ENCODE results near the gene MAP3K3.

Gene MAP3K3

GRCh38 chr17:63623786-63624530 is 1.7 kb downstream of the MAP3K3 start:
- DNase-seq: no peak

GRCh38 chr17:63624531-63624880 is 2.3 kb downstream of the MAP3K3 start:
- no peak for DNase-seq

- DNase-seq: no peak
Observed at GRCh38 chr17:63626551-63627180, 4.4 kb downstream of the MAP3K3 start.

- no peak for DNase-seq
Observed at GRCh38 chr17:63629627-63630026, 7.4 kb downstream of the MAP3K3 start.

- no peak for DNase-seq
Observed at GRCh38 chr17:63631062-63631461, 8.8 kb downstream of the MAP3K3 start.

- no peak for DNase-seq
Observed at GRCh38 chr17:63631626-63632025, 9.4 kb downstream of the MAP3K3 start.

- DNase-seq: no peak
Observed at GRCh38 chr17:63633742-63634141, 11.5 kb downstream of the MAP3K3 start.

- no peak for DNase-seq
Observed at GRCh38 chr17:63634163-63634562, 11.9 kb downstream of the MAP3K3 start.

- no peak for DNase-seq
Observed at GRCh38 chr17:63634816-63635215, 12.6 kb downstream of the MAP3K3 start.

GRCh38 chr17:63635290-63635689 is 13.1 kb downstream of the MAP3K3 start:
- DNase-seq: no peak

GRCh38 chr17:63635787-63636186 is 13.6 kb downstream of the MAP3K3 start:
- no peak for DNase-seq

- peak; percentile 14 for DNase-seq
Observed at GRCh38 chr17:63639125-63639524, 16.9 kb downstream of the MAP3K3 start.

GRCh38 chr17:63640038-63640437 is 17.8 kb downstream of the MAP3K3 start:
- DNase-seq: no peak

- DNase-seq: no peak
Observed at GRCh38 chr17:63641692-63642448, 19.7 kb downstream of the MAP3K3 start.

GRCh38 chr17:63644846-63645245 is 22.6 kb downstream of the MAP3K3 start:
- no peak for DNase-seq

- no peak for DNase-seq
Observed at GRCh38 chr17:63645775-63646487, 23.7 kb downstream of the MAP3K3 start.

GRCh38 chr17:63646488-63646806 is 24.2 kb downstream of the MAP3K3 start:
- no peak for DNase-seq

- no peak for DNase-seq
Observed at GRCh38 chr17:63647065-63647725, 25.0 kb downstream of the MAP3K3 start.

GRCh38 chr17:63647936-63648335 is 25.7 kb downstream of the MAP3K3 start:
- no peak for DNase-seq

GRCh38 chr17:63649813-63650212 is 27.6 kb downstream of the MAP3K3 start:
- DNase-seq: no peak

- no peak for DNase-seq
Observed at GRCh38 chr17:63652106-63652505, 29.9 kb downstream of the MAP3K3 start.

GRCh38 chr17:63653050-63653449 is 30.8 kb downstream of the MAP3K3 start:
- DNase-seq: no peak

GRCh38 chr17:63657786-63658185 is 35.6 kb downstream of the MAP3K3 start:
- no peak for DNase-seq

Measured in NCI-H2029 (cell line).